HG03139 (cell line): ENCODE measurements around the gene FAM162B.
"Not testable (repeated sequence)": the region's sequence is repeated elsewhere in the genome, so short reads cannot be mapped to it uniquely, and the experiment has no call there.

Experiments
- ATAC-seq: cut with Tn5 transposase; IDR thresholded peaks from one replicate; pipeline ENCODE4 v1.9.1; 2021; ENCODE audit not compliant: unreplicated experiment

The FAM162B gene

DNA sequence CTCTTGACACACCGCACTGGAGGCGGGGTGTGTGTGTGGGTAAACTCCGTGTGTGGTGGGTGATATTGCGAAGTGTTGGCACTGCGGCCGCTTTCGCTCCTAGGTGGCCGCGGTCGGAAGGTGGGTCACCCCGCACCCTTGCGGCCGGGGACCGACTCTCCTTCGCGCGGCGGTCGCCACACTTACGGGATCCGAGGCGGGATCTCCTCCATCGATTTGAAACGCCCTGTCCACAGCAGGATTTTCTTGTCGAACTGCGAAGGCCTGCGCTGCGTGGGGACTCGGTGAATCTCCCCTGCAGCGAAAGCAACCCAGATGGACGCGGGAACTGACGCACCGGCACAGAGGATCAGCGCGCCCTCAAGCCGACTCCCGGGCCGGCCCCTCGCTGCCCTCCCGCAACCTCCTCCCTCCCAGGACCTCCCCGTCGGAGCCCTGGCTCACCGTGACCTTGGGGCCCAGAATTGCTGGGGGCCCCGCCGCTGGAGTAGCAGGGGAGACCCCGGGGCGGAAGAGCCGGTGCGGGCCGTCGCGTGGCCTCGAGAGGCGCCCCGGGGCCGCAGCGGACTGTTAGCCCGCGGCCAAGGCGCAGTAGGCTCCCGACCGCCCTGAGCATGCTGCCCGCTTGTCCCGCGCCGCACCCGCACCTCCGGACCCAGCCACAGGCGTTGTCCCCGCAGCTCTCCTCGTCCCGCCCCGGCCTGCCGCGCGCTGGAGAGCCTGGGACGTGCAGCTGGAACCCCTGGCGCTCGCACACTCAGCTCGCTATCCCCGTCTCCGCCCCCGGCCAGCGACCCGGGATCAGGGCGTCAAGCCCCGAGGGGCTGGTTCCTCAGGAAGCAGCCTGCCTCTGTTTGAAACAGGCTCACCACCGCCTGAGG, at the start of gene FAM162B:
FAM162B (minus strand) TSS at position 759 of the 881 bp plus-strand sequence; CDS start at position 616, 143 bp downstream.
- ATAC-seq, result no peak

DNA sequence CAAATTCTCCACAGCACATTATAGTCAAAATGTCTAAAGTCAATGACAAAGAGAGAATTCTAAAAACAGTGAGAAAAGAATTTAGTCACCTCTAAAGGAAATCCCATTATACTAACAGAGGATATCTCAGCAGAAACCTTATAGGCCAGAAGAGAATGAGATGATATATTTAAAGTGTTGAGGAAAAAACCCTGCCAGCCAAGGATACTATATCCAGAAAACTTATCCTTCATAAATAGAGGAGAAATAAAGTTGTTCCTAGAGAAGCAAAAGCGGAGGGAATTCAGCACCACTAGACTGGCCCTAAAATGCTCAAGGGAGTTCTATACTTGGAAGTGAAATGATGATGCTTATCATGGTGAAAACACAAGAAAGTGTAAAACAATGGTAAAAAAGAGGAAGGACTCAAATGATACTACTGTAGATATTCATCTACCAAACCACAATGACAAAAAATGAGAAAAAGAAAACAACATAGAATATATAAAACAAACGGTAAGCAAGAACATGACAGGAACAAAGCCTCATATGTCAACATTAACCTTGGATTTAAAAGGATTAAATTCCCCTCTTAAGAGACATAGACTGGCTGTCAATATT, 46.6 kb upstream of the FAM162B start:
- ATAC-seq, result no peak

DNA sequence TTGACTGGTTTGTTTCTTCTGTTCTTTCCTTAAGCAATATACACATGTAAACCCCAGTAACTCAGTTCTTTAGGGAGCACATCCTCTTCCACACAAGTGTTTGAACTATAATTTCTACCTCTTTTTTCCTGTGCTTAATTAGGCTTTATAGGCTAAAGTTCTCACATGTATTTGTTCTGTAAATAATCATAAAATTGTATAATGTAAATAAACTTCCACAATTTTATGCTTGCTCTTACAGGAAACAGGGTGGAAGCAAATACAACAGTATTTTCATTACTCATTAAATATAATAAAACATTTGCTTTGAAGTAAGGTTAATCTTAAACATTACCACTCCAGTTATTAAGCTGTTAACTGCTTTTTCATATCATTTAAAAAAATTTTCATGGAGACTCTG, 36.5 kb upstream of the FAM162B start:
- no peak for ATAC-seq

DNA sequence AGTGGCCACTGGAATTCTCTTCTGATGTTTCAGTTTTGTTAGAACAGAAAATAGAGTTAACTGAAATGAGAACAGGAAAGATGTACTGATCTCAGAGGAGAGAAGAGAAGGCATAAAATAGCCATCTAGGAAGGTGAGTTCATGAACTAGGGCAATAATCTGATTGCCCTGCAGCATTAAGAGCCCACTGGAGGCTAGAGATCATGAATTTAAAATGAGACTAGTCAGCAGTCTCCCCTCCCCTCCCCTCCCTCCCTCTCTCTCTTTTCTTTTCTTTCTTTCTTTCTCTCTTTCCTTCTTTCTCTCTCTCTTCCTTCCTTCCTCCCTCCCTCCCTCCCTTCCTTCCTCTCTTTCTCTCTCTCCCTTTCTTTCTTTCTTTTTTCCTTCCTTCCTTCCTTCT, 34.4 kb upstream of the FAM162B start:
- ATAC-seq, result no peak

DNA sequence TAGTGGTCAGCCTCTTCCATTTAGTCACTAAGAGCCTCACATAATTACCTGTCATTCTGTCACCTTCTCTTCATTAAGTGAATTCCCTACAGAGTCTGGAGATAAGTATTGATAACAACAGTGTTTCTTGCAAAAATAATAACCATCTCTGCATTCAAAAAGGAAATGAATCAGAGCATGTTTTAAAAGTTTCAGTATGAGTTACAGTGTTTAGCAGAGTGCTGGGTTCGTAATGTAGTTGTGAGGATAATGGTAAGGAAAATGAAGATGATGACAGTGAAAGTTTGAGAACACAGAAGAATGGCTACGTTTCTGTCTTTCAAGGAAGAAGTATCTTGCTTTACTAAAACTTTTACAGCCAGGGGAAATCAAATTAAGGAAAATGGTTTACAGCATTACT, 32.1 kb upstream of the FAM162B start:
- no peak for ATAC-seq

DNA sequence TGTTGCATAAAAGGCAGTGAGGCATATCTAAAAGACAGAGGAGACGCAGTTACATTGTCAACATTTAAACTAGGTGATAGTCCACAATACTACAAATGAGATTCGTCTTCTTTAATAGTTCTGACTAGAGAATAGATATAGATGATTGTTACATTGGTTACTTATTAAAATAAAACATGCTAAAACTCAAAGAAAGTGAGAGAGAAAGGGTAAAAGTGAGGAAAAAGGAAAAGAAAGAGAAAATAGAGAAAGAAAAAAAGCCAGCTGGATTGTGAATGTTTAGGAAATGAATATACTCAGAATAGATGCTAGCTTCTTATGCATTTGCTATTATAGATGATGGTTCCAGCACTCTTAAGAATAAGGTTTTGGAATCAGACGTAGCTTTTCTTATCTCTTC, 27.7 kb upstream of the FAM162B start:
- ATAC-seq, result no peak

DNA sequence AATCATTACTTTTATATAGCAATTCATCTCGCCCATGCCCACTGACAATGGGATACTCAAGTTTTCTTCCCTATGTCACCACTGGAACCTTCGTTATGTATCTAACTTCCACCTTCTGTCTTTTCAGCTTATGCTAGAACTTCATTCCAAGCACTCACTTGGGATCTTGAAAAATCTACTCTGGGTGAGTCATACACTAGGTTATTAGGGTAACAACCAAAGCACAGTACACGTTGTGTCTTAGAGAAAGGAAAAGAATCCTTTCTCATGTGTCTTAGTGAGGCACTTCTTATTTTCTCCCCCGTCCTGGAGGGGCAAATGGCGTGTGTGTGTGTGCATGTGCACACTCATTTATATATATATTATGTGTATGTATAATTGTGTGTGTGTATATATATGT, 18.3 kb upstream of the FAM162B start:
- no peak for ATAC-seq

DNA sequence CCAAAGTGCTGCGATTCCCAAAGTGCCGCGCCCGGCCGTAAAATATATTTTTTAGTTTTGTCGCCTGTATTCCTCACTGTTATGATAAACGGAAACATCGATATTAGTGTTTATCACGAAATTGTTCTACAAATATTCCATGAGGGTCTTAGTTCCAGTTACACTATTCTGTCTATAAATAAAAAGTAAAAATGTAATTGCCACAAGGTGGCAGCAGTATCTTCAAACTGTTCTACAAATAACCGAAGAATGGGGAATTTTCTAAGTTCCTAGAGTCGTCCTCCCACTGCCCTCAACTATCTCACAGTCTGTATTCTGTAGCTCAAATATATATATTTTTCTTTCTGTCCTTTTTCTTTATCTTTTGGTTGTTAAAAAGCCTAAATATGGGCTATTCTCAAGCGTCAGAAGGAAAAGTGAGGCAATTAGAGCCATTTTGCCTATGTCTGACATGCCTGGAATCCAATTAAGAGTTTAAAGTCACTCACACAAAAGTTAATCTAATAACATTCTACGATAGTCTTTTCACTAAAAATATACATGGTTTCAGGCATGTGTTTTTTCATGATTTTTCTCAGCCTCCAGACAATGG, 14.2 kb upstream of the FAM162B start:
- no peak for ATAC-seq

DNA sequence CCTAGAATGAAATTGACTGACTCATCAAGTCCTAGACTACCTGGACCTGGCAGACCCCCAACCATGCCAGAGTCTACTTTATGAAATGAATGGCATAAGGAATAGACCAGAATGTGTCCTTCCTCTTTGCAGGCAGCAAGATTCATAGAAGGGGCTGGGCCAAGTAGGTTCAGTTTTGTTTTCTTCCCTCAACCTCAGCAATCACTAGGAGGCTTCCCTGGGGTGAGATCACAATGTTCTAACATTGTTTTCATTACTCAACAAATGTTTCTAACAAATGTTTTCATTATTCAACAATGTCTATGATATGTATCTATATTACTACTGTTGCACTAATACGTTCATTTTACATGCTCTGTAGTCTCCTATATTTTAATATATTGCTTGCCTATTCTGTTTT, 8.4 kb upstream of the FAM162B start:
- no peak for ATAC-seq

DNA sequence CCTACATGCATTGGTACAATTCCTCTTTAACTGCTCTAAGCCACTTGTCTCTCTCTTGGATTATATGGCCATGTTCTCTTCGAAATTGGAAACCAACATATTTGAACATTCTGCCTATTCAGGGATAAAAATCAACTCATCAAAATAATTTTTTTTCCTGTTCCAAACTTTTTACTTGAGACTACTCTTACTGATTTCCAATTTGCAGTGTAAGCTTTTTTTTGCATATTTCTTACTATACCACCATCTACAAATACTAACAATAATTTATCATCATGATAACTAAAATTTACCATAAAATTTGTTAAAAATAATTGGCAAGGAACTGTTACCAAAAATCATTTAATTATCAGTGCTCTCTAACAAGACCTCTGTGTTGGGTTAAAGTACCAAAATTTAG, 6.9 kb upstream of the FAM162B start:
- no peak for ATAC-seq

DNA sequence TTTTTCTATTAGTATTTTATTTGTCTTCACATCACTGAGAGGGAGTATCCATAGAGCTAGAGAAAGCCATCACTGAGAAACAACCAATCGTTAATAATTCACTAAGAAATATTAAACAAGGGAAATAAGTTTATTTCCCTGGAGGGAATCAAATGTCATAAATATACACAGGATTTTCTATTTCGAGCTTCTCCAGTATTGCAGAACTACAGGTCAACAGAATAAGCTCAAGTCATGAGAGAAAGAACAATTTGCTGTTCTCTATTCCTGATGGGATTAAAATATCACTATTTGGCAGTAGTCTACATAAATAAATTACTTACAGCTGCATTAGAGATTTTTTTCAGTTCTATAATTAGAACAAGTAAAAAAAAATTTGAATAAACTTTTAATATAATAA, 2.2 kb upstream of the FAM162B start:
- ATAC-seq, result no peak

DNA sequence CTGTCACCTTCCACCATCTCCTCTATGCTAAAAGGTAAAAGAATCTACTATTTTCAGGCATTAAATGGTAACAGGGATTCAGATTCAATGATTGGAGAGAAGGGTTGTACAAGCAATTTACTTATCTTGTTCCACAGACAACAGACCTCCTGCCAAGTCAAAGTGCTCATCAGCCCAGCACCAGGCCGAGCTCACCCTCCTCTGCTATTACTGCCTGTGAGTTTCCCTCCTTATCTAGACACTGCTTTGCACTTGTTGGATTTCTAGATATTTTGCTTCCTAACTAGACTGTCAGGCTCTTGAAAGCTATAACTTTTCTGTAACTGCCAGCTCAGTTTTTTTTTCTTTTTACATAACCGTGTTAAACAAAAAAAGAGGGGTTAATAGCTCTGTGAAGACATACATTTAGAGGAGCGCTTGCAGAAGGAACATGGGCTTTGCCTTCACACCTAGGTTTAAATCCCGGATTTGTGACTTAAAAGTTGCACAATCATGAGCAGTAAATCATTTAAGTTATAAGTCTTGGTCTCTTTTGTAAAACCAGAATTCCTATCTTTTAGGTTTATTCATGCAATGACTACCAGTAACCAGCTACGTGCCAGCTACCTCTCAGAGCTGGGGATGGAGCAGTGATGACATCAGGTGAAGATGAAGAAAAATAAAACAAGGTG, 1.1 kb upstream of the FAM162B start:
- no peak for ATAC-seq

DNA sequence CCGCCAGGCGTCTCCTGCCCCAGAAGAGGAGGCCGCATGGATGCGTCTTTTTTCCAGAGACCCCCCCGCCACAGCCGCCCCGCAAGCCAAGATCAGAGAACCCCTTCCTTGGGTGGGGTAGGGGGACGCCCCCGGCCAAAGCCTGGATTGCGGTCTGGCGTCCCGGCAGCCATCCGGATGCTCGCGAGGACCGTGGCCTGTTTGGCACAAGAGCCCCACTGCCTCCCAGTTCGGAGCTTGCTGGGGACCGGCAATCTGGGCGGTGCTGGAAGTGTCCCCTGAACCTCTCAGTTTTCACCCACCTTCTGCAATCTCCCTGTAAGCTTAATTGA, 924 bp downstream of the FAM162B start:
- no peak for ATAC-seq

DNA sequence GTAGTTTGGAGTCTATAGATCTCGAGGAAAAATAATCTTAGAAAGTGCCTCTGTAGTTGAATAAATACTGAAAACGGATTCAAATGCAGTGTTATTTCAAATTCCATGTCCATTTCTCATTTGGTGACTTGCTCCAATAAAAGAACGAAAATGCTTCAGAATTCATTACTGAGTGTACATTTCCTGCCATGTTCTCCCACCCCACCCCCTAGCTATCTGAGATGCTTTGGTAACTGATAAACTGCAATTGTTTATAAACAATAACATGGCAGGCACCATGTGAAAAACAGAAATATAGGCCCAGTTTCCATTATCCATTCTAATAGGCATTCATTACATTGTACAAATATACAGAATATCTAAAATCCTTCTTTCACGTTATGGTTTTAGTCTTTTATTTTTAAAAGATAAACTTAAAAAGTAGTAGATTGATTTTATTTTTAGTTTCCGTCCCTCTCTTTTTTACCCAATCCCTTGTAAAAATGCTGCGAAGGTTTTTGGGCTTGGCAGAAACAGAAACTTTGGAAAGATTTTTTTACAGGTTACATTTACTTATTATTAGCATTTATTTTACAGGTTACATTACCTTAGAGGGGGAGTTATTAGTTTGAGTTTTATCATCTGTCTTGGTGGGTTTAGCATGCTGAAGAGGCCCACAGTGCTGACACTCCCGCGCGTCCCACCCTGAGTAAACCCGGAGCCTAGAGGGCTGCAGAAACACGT, 1.5 kb downstream of the FAM162B start:
- no peak for ATAC-seq

DNA sequence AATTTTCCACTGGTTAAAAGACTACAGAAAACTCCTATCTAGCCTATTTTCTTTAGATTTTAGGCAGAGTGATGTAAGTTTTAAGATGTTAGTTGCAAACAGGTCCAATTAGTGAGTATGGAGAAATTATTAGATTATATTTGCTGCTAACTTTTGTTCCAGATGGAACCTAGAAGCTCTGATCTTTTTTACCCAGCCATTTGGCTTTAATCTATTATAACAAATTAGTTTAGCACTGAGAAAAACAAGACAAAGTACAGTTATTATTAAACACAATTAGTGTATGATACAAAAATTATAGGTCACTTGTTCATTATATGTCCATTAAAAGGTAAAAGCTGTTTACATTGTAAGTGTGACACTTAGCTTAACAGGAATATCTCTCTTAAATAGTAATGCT, 2.5 kb downstream of the FAM162B start:
- ATAC-seq, result no peak

DNA sequence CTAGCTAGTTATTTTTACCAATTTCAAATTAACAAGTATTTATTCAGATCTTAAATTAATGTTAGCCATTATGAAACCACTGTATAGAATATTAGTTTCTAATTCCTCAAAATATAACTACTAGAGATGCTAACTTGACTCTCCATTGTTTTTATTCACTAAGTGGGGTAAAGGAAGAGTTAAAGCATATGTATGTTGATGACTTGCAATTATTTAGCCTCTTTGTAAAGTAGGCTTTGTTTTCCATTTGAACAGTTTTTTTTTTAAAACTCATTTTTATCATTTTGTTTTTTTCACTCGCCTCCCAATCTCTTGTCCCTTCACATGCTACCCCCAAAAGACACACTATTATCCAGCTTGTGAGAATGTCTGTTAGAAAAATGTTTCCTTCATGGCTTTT, 3.3 kb downstream of the FAM162B start:
- ATAC-seq, result no peak

DNA sequence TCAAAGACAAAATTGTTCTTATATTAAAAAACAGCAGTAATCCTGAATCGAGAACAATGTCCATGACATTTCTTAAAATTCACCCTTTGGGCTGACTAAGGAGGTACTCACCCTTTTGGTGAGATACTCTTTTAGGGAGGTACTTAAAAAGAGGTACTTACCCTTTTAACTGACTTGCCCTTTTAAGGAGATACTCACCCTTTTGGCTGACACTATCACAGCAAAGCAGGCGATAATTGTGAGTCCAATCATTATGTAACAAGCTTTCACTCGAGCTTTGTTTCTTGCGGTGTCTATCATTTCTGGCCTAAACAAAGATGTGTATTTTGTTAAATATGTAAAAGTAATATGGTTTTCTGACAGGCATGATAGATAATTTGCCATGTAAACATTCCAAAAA, 3.7 kb downstream of the FAM162B start:
- ATAC-seq, result no peak

DNA sequence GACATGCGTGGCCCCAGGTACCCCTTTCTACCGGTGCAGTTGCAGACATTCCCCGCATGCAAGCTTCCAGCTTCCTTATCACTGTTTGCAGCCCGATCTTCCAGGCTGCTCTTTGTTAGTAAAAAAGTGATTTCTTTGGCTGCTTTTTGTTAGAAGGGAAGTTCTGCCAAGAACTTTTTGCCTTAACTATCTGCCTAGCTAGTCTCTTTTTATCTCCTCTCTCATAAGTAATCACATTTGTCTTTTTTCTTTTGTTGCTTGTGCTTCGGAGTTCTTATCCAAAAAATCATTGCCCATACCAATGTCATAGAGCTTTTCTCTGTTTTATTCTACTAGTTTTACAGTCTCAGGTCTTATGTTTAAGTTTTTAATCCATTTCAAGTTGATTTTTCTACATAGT, 20.3 kb downstream of the FAM162B start:
- ATAC-seq, result no peak

DNA sequence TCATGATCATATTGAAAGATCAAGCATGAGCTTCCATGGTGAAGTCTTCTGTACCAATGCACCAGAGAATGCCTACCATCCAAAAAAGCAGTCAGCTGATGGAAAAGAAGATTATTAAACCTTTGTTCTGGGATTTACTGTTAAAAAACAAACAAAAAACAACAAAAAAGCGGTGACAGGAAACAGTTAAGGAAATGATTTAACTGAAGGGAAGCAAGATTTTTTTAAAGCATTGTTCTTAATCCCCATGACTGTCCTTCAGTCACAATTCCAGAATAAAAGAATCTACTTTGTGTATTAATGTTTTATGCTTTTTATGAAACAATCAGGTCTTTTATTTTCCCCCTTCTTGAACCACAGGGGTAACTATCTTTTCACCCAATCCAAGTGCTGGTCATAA, 23.9 kb downstream of the FAM162B start:
- no peak for ATAC-seq

DNA sequence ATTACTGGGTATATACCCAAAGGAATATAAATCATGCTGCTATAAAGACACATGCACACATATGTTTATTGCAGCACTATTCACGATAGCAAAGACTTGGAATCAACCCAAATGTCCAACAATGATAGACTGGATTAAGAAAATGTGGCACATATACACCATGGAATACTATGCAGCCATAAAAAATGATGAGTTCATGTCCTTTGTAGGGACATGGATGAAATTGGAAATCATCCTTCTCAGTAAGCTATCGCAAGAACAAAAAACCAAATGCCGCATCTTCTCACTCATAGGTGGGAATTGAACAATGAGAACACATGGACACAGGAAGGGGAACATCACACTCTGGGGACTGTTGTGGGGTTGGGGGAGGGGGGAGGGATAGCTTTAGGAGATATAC, 25.0 kb downstream of the FAM162B start:
- not testable (repeated sequence) for ATAC-seq

DNA sequence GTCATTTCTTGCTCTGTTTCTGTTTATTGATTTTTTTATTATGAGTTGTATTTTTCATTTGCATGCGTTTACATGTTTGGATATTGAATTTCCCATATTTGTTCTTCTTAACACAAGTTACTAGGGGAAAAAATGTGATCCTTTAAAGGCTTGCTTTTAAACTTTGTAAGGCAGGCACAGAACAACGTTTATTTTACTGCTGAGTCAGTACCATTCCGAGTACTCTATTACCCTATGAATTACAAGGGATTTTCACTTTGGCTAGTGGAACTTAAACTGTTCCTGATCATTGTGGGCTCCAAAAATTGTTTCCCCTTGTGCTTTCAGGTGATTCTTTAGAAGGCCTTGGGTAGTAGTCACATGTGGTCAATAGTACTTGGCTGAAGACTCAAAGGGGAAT, 28.5 kb downstream of the FAM162B start:
- no peak for ATAC-seq
